HEK293T (cell line): ENCODE results near the gene COL19A1.

Experiments
- ELF4 ChIP-seq: fragments of 450-650 bp; IDR thresholded peaks from 2 replicates; pipeline ENCODE4 v1.6.1; 2017; ENCODE audit warnings: antibody characterized with exemption
- HDGF ChIP-seq: fragments of 450-650 bp; IDR thresholded peaks from 2 replicates; pipeline ENCODE4 v1.6.1; 2017; ENCODE audit warnings: antibody characterized with exemption, borderline replicate concordance

- TF ChIP-seq HDGF (no peak), ELF4 (no peak)
Observed at GRCh38 chr6:70073637-70074036, 207.3 kb downstream of the COL19A1 start.
